Iris pigment epithelial cell (primary cell): ENCODE measurements around the gene PCDH9.

ENCODE experiments used
- DNase-seq: peaks from one replicate; pipeline ENCODE4 v3.0.0-alpha.2; 2011; ENCODE audit warnings: low read depth

PCDH9 gene

GRCh38 chr13:67084066-67084465, 146.1 kb downstream of the PCDH9 start:
- no peak for DNase-seq

GRCh38 chr13:67083519-67083918, 146.6 kb downstream of the PCDH9 start:
- DNase-seq, result no peak

- DNase-seq, result no peak
These were observed 149.8 kb downstream of the PCDH9 start for GRCh38 chr13:67080351-67080750.

- DNase-seq, result no peak
These were observed 152.1 kb downstream of the PCDH9 start for GRCh38 chr13:67078062-67078461.

- no peak for DNase-seq
These were observed 153.0 kb downstream of the PCDH9 start for GRCh38 chr13:67077132-67077531.

- DNase-seq, result peak; percentile 61
These were observed 153.8 kb downstream of the PCDH9 start for GRCh38 chr13:67076378-67076777.

- no peak for DNase-seq
These were observed 154.9 kb downstream of the PCDH9 start for GRCh38 chr13:67075239-67075638.

GRCh38 chr13:67071918-67072598, 158.1 kb downstream of the PCDH9 start:
- DNase-seq, result no peak

GRCh38 chr13:67070306-67070705, 159.8 kb downstream of the PCDH9 start:
- no peak for DNase-seq

- peak; percentile 68 for DNase-seq
These were observed 160.9 kb downstream of the PCDH9 start for GRCh38 chr13:67069117-67069767.

GRCh38 chr13:67064920-67065319, 165.2 kb downstream of the PCDH9 start:
- no peak for DNase-seq

GRCh38 chr13:67063036-67063435, 167.1 kb downstream of the PCDH9 start:
- no peak for DNase-seq

GRCh38 chr13:67062160-67062559, 168.0 kb downstream of the PCDH9 start:
- no peak for DNase-seq

GRCh38 chr13:67061750-67062149, 168.4 kb downstream of the PCDH9 start:
- no peak for DNase-seq

GRCh38 chr13:67052550-67053490, 177.3 kb downstream of the PCDH9 start:
- DNase-seq, result no peak

GRCh38 chr13:67049744-67050143, 180.4 kb downstream of the PCDH9 start:
- DNase-seq, result no peak

- peak; percentile 92 for DNase-seq
These were observed 181.3 kb downstream of the PCDH9 start for GRCh38 chr13:67048821-67049150.

GRCh38 chr13:67048084-67048820, 181.9 kb downstream of the PCDH9 start:
- DNase-seq, result peak; percentile 95

GRCh38 chr13:67045357-67045756, 184.8 kb downstream of the PCDH9 start:
- DNase-seq, result no peak

- DNase-seq, result peak; percentile 47
These were observed 186.2 kb downstream of the PCDH9 start for GRCh38 chr13:67043901-67044300.

- DNase-seq, result no peak
These were observed 187.6 kb downstream of the PCDH9 start for GRCh38 chr13:67042556-67042955.
